Measurements from ENCODE around the gene MLLT10.

Gene MLLT10

GRCh38 chr10:21510241-21511094 lies 23.6 kb upstream of the MLLT10 start:
- peak overlapping the region; percentile 76 for H3K9ac ChIP-seq (ENCODE audit: low read length)

GRCh38 chr10:21511095-21511570 lies 22.9 kb upstream of the MLLT10 start:
- H3K4me3 ChIP-seq (ENCODE audit: insufficient read depth in 1 of 2, low read depth in 1 of 2, low read length in 2 of 2) = no peak overlapping the region
- H2AFZ ChIP-seq (ENCODE audit: low read depth, low read length) = no peak overlapping the region
- H2BK5ac ChIP-seq (ENCODE audit: low read depth, low read length, poor library complexity, severe bottlenecking) = no peak overlapping the region
- H3K4me2 ChIP-seq (ENCODE audit: low read length, poor library complexity, severe bottlenecking) = no peak overlapping the region
- no peak for DNase-seq
- H2AK5ac ChIP-seq (ENCODE audit: low read length, severe bottlenecking) = no peak overlapping the region
- H3K27ac ChIP-seq (ENCODE audit: low read length, poor library complexity, severe bottlenecking) = no peak overlapping the region
- H2BK15ac ChIP-seq (ENCODE audit: low read depth, poor library complexity, severe bottlenecking) = no peak overlapping the region
- H3K36me3 ChIP-seq (ENCODE audit: control insufficient read depth in 1 of 2, insufficient read depth in 2 of 2, low read depth in 1 of 2, low read length in 2 of 2) = no peaks in the 10 kb centered on the region
- H3K4ac ChIP-seq (ENCODE audit: low read depth in 1 of 2, low read length in 2 of 2) = no peak overlapping the region
- peak overlapping the region; percentile 76 for H3K9ac ChIP-seq (ENCODE audit: low read length)
- WGBS = no CpG with 5 or more reads among the region's 2 CpGs
- H3K18ac ChIP-seq (ENCODE audit: low read depth in 1 of 2, low read length in 2 of 2) = peak overlapping the region in 1 of 2 experiments; percentile 89
- no peaks in the 10 kb centered on the region for H3K27me3 ChIP-seq (ENCODE audit: control insufficient read depth in 1 of 2, insufficient read depth in 1 of 2, low read length in 2 of 2)
- H4K8ac ChIP-seq (ENCODE audit: low read length) = no peak overlapping the region
- H3K79me1 ChIP-seq (replicated peaks; ENCODE audit: low read length, poor library complexity, severe bottlenecking) = no peaks in the 10 kb centered on the region
- H3K14ac ChIP-seq (ENCODE audit: low read length in 2 of 2) = no peak overlapping the region
- H3K9me3 ChIP-seq (ENCODE audit: control insufficient read depth, low read length) = no peaks in the 10 kb centered on the region
- no peak overlapping the region for H3K23ac ChIP-seq (ENCODE audit: low read length in 2 of 2)
- H4K91ac ChIP-seq (ENCODE audit: low read length) = no peak overlapping the region
- peaks cover 25% of the 10 kb centered on the region for H3K4me1 ChIP-seq (ENCODE audit: control insufficient read depth, insufficient read depth, low read depth, low read length)
- H2BK120ac ChIP-seq (ENCODE audit: low read depth, low read length) = no peak overlapping the region
- H2BK12ac ChIP-seq (ENCODE audit: low read length in 2 of 2) = no peak overlapping the region

More at GRCh38 chr10:21510241-21511094, 23.6 kb upstream of the MLLT10 start:
- peak overlapping the region in 1 of 2 experiments; percentile 37 for H3K23ac ChIP-seq (ENCODE audit: low read length in 2 of 2)
- H3K79me1 ChIP-seq (replicated peaks; ENCODE audit: low read length, poor library complexity, severe bottlenecking) = no peaks in the 10 kb centered on the region
- H3K4me1 ChIP-seq (ENCODE audit: control insufficient read depth, insufficient read depth, low read depth, low read length) = peaks cover 23% of the 10 kb centered on the region
- peak overlapping the region; percentile 97 to 100 for H3K4ac ChIP-seq (ENCODE audit: low read depth in 1 of 2, low read length in 2 of 2)
- 1% methylated on average over 23 of the region's 39 CpGs for WGBS
- no peaks in the 10 kb centered on the region for H3K36me3 ChIP-seq (ENCODE audit: control insufficient read depth in 1 of 2, insufficient read depth in 2 of 2, low read depth in 1 of 2, low read length in 2 of 2)
- no peaks in the 10 kb centered on the region for H3K9me3 ChIP-seq (ENCODE audit: control insufficient read depth, low read length)
- H3K18ac ChIP-seq (ENCODE audit: low read depth in 1 of 2, low read length in 2 of 2) = peak overlapping the region; percentile 80 to 100
- peak overlapping the region; percentile 98 for H2BK15ac ChIP-seq (ENCODE audit: low read depth, poor library complexity, severe bottlenecking)
- H3K4me3 ChIP-seq (ENCODE audit: insufficient read depth in 1 of 2, low read depth in 1 of 2, low read length in 2 of 2) = peak overlapping the region; percentile 54 to 55
- H2BK120ac ChIP-seq (ENCODE audit: low read depth, low read length) = peak overlapping the region; percentile 100
- peak overlapping the region; percentile 98 for H4K8ac ChIP-seq (ENCODE audit: low read length)
- H2AFZ ChIP-seq (ENCODE audit: low read depth, low read length) = peak overlapping the region; percentile 57
- H3K27ac ChIP-seq (ENCODE audit: low read length, poor library complexity, severe bottlenecking) = no peak overlapping the region
- H2AK5ac ChIP-seq (ENCODE audit: low read length, severe bottlenecking) = peak overlapping the region; percentile 67
- peak overlapping the region; percentile 76 to 93 for H2BK12ac ChIP-seq (ENCODE audit: low read length in 2 of 2)
- peak overlapping the region; percentile 69 to 86 for H3K14ac ChIP-seq (ENCODE audit: low read length in 2 of 2)
- no peak overlapping the region for H2BK5ac ChIP-seq (ENCODE audit: low read depth, low read length, poor library complexity, severe bottlenecking)
- peak overlapping the region; percentile 90 for H3K4me2 ChIP-seq (ENCODE audit: low read length, poor library complexity, severe bottlenecking)
- no peak for DNase-seq
- H3K27me3 ChIP-seq (ENCODE audit: control insufficient read depth in 1 of 2, insufficient read depth in 1 of 2, low read length in 2 of 2) = no peaks in the 10 kb centered on the region
- H4K91ac ChIP-seq (ENCODE audit: low read length) = peak overlapping the region; percentile 98

GRCh38 chr10:21511946-21512572 lies 22.0 kb upstream of the MLLT10 start:
- H4K91ac ChIP-seq (ENCODE audit: low read length) = no peak overlapping the region
- H3K36me3 ChIP-seq (ENCODE audit: control insufficient read depth in 1 of 2, insufficient read depth in 2 of 2, low read depth in 1 of 2, low read length in 2 of 2) = no peaks in the 10 kb centered on the region
- H2BK5ac ChIP-seq (ENCODE audit: low read depth, low read length, poor library complexity, severe bottlenecking) = no peak overlapping the region
- H3K9me3 ChIP-seq (ENCODE audit: control insufficient read depth, low read length) = no peaks in the 10 kb centered on the region
- H2AK5ac ChIP-seq (ENCODE audit: low read length, severe bottlenecking) = no peak overlapping the region
- no peak overlapping the region for H3K18ac ChIP-seq (ENCODE audit: low read depth in 1 of 2, low read length in 2 of 2)
- peak; percentile 29 for DNase-seq
- H4K8ac ChIP-seq (ENCODE audit: low read length) = no peak overlapping the region
- no peak overlapping the region for H3K4me3 ChIP-seq (ENCODE audit: insufficient read depth in 1 of 2, low read depth in 1 of 2, low read length in 2 of 2)
- H3K9ac ChIP-seq (ENCODE audit: low read length) = peak overlapping the region; percentile 13
- no peak overlapping the region for H2BK15ac ChIP-seq (ENCODE audit: low read depth, poor library complexity, severe bottlenecking)
- H3K4ac ChIP-seq (ENCODE audit: low read depth in 1 of 2, low read length in 2 of 2) = no peak overlapping the region
- no peak overlapping the region for H3K27ac ChIP-seq (ENCODE audit: low read length, poor library complexity, severe bottlenecking)
- no peaks in the 10 kb centered on the region for H3K27me3 ChIP-seq (ENCODE audit: control insufficient read depth in 1 of 2, insufficient read depth in 1 of 2, low read length in 2 of 2)
- H3K79me1 ChIP-seq (replicated peaks; ENCODE audit: low read length, poor library complexity, severe bottlenecking) = no peaks in the 10 kb centered on the region
- H3K4me2 ChIP-seq (ENCODE audit: low read length, poor library complexity, severe bottlenecking) = no peak overlapping the region
- no peak overlapping the region for H3K14ac ChIP-seq (ENCODE audit: low read length in 2 of 2)
- no peak overlapping the region for H2BK12ac ChIP-seq (ENCODE audit: low read length in 2 of 2)
- H3K23ac ChIP-seq (ENCODE audit: low read length in 2 of 2) = no peak overlapping the region
- no peak overlapping the region for H2BK120ac ChIP-seq (ENCODE audit: low read depth, low read length)
- H2AFZ ChIP-seq (ENCODE audit: low read depth, low read length) = no peak overlapping the region
- no CpG with 5 or more reads among the region's 3 CpGs for WGBS
- peaks cover 26% of the 10 kb centered on the region for H3K4me1 ChIP-seq (ENCODE audit: control insufficient read depth, insufficient read depth, low read depth, low read length)
